Measurements from ENCODE around the gene PTGDR2.

PTGDR2 gene

DNA sequence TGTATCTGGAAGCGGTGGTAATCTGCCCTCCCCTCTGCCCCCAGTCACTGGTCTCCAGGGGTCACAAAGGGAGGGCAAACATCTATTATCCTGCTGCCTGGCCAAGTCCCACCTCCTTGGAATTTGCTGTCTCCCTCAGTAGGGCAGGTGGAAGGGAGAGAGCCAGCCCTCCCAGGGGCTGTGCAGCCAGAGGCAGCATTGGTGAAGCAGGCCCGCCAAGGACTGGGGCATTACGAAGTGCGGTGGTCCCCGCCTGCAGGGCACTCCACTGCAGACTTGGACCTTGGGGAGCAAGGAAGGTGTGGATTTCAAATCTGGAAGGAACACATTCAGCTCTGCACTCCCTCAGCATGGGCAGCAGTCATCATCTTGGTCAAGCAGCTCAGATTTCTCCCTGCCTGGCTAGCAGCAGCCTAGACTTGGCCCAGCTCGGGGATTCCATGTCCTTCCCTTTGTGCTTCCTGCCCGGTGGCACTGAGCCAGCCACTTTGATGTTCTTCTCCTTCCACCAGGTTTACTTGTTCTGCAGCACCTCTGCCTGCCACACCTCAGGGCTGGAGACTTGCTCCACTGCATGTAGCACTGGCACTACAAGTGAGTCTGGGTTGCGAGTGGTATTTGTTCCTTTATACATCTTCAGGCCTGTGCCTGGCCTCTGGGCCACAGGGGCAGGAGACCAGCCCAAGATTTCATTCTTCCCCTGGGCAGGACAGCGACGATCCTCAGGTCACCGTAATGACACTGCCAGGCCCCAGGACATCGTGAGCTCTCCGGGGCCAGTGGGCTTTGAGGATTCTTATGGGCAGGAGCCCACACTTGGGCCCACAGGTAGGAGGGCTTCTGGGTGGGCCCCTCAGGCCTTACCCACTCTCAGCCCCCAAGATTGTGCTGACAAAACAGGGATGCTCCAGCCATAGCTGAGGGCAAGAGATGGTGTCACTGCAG, 18.9 kb upstream of the PTGDR2 start:
- DNase-seq = no peak

GRCh38 chr11:60873533-60873932, 17.8 kb upstream of the PTGDR2 start:
- DNase-seq = no peak

- DNase-seq = peak; percentile 91
These were observed 17.3 kb upstream of the PTGDR2 start for GRCh38 chr11:60872961-60873524.

- peak; percentile 69 for DNase-seq
These were observed 16.6 kb upstream of the PTGDR2 start for GRCh38 chr11:60872124-60872960.

GRCh38 chr11:60871378-60872061, 15.8 kb upstream of the PTGDR2 start:
- DNase-seq = peak; percentile 39

DNA sequence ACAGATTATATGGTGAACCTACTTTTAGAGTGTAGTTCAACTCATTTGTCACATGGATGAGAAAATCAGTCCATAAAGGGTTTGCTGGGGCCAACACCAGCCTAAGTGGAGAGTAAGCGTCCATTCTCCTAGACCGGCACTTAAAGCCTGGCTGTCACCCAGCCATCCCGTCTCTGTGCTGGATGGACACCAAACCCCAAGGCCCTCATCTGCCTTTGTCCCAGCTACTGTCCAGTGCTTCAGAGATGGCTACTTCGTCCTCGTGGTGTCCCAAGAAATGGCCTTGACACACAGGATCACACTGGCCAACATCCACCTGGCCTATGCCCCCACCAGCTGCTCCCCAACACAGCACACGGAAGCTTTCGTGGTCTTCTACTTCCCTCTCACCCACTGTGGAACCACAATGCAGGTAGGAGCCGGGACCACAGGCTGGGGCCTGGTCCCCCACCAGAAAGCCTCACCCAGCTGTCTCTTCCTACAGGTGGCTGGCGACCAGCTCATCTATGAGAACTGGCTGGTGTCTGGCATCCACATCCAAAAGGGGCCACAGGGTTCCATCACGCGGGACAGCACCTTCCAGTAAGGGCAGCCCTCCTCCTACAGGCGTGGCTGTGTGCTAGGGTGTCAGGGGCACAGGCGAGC, 15.1 kb upstream of the PTGDR2 start:
- DNase-seq = no peak

DNA sequence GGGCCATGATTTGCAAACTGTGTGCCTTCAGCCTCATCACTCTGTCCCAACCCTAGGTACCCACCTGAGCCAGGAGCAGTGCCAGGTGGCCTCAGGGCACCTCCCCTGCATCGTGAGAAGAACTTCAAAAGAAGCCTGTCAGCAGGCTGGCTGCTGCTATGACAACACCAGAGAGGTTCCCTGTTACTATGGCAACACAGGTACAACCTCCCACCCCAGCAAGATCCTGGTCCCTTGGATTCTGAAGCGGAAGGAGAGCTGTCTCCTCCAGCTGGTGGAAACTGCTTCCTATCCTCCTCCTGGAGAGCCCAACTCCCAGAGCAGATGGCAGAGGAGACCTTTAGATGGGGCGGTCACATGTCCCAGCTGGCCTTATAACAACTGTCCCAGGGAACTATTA, 14.5 kb upstream of the PTGDR2 start:
- DNase-seq = no peak

GRCh38 chr11:60869451-60869825, 13.7 kb upstream of the PTGDR2 start:
- DNase-seq = no peak

DNA sequence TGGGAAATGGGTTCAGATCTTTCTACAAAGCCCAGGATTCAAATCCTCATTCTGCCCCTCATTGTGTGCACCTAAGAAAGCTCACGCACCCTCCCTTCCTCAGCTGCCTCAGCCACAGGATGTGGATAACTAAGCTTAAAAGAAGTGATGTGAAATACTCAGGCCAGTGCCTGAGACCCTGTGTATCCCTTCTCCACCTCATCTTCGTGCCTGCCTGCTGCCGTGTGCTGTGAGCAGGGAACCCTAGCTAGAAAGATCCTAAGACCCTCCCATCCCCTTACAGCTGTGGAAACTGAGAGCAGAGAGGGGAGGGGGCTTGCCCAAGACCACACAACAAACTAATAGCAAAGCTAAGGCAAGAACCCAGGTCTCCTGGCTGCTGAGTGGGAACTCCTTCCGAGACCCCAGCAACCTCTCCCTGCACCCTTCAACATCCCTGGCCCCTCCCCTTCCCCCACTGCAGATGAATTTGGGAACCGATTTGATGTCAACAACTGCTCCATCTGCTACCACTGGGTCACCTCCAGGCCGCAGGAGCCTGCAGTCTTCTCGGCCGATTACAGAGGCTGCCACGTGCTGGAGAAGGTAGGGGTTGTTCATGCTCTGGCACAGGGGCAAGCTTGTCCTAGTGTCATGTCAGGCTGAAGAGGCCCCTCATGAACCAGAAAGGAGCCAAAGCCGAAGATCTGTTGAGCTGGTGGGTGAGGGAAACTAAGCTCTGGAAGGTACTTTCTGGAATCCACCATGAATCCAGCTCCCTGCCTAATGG, 13.1 kb upstream of the PTGDR2 start:
- DNase-seq = no peak

DNA sequence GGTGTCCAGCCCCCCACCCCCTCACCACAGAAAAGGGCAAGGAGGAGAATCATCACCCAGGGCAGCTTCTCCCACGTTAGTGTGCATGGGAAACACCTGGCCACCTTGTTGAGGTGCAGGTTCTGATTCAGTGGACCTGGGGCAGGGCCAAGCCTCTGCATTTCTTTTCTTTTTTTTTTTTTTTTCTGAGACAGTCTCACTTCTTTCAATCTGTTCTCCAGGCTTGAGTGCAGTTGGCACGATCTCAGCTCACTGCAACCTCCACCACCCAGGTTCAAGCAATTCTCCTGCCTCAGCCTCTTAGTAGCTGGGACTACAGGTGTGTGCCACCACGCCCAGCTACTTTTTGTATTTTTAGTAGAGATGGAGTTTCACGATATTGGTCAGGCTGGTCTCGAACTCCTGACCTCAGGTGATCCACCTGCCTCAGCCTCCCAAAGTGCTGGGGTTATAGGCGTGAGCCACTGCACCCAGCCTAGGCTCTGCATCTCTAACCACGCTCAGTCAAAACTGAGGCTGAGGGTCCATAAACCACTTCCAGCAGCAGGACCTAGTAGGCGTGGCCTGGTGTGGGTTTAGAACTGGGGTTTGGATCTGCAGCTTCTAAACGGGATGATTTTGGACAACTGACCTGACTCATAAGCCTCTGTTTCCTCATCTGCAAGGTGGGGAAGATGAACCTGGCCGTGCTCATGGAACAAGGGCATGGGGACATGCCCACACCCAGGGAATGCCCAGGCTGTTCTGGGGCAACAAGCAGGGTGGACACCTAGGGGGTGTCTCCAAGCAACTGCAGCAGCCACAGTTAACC, 12.3 kb upstream of the PTGDR2 start:
- no peak for DNase-seq

DNA sequence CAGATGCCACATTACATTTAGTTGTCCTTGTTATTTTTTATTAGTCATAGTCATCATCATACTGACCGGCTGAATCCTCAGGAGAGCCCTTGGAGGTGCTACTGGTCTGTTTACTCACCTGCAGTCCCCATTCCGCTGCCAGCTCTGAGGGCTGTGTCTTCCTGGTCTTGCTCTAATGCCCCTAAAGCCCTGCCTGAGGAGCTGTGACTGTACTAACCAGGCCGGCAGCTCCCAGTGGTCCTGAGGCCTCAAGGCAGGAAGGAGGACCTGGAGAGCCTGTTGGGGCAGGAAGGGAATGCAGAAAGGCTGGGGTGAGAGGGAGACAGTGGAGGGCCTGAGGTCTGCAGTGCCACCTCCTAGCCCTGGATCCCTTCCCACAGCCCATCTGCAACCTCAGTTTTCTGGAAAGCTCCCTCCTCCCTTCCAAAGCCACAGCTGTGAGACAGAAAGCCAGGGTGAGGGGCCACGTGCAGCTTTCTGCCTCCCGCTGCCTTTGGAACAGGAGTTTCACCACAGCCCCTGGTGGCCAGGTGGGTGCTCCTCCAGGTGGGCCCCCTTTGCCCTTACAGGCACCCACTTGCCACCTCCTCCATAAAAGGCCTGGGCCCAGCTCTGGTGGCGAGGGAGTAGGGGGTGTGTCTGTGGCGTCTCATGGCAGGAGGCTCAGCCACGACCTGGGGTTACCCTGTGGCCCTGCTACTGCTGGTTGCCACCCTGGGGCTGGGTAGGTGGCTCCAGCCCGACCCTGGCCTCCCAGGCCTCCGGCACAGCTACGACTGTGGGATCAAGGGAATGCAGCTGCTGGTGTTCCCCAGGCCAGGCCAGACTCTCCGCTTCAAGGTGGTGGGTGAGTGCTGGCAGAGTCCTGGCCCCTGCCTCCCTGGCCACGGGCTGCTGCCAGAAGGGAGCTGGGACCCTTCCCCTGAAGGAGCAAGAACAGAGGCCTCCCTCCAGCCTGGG, 11.4 kb upstream of the PTGDR2 start, which contains the start of gene ZP1:
TSS of gene ZP1 (plus strand) at position 632 of the 960 bp plus-strand sequence. CDS start at position 652, 20 bp downstream.
- no peak for DNase-seq

- no peak for DNase-seq
These were observed 9.2 kb upstream of the PTGDR2 start for GRCh38 chr11:60864856-60865513.

- DNase-seq = no peak
These were observed 8.1 kb upstream of the PTGDR2 start for GRCh38 chr11:60863550-60864521.

DNA sequence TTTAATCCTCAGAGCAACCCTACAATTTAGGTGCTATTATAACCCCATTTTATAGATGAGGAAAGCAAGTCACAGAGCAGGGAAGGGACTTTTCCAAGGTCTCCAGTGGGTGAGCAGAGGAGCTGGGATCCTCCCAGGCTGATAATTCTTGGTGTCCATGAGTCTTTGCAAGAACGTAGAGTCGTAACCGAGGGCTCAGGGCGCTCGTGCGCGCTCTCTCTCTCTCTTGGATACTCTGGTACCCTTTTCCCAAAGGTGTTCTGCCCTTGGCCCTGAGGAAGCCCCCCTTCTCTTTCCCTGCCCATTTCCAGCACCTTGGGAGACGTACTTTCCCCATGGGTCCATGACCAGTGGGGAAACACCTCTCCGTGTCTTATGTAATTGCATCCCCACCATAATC, 6.4 kb upstream of the PTGDR2 start:
- no peak for DNase-seq

DNA sequence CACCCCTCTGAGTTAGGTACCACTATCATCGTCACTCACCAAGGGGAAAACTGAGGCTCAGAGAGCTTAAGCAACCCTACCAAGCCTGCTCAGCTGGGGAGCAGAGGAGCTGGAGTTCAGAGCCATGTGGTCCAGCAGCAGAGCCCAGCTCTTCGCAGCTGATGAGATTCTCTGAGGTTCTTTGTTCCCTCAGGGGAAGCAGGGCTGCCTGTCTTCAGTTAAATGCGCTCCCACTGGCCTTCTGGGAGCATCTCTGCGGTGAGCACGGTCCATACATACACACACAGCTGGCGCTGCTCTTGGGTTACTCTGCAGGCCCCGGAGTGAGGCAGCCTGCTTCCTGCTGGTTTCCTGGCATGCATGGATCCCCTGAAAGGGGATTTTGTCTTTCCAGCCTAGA, 5.2 kb upstream of the PTGDR2 start:
- DNase-seq = peak; percentile 56

- DNase-seq = no peak
These were observed 4.0 kb upstream of the PTGDR2 start for GRCh38 chr11:60859616-60860250.

Data from fibroblast of upper back skin (primary cell).